22Rv1 (cell line): ENCODE results near the gene S100PBP.

Experiments
- ZFX ChIP-seq: fragments of 450-650 bp; IDR thresholded peaks from 2 replicates; pipeline ENCODE4 v1.6.1; 2017; ENCODE audit warnings: antibody characterized with exemption, borderline replicate concordance
- TF ChIP-seq, protein P1 (sequence below): fragments of 450-650 bp; IDR thresholded peaks from 2 replicates; pipeline ENCODE4 v1.5.1; 2017; ENCODE audit warnings: mild to moderate bottlenecking

DNA sequence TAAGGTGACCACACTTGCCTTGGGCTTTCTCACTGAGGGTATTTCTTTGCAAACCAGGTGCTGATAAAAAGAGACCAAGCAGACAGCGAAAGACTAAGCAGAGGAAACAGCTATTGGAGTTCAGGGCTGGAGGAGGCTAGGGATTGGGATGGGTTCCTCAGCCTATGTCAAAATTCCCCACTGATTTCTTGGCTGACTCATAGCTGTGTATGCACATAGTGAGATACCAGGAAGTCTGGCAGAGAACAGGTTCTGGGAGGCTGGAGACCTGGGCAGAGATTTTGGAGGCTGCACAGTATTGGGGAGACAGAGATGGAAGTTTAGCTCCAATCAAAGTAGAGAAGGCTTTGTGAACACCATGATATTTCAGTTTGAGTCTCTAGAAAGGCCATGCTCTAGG is 25.6 kb upstream of the S100PBP start:
- TF ChIP-seq, protein P1, sequence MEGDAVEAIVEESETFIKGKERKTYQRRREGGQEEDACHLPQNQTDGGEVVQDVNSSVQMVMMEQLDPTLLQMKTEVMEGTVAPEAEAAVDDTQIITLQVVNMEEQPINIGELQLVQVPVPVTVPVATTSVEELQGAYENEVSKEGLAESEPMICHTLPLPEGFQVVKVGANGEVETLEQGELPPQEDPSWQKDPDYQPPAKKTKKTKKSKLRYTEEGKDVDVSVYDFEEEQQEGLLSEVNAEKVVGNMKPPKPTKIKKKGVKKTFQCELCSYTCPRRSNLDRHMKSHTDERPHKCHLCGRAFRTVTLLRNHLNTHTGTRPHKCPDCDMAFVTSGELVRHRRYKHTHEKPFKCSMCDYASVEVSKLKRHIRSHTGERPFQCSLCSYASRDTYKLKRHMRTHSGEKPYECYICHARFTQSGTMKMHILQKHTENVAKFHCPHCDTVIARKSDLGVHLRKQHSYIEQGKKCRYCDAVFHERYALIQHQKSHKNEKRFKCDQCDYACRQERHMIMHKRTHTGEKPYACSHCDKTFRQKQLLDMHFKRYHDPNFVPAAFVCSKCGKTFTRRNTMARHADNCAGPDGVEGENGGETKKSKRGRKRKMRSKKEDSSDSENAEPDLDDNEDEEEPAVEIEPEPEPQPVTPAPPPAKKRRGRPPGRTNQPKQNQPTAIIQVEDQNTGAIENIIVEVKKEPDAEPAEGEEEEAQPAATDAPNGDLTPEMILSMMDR, result no peak
- no peak for TF ChIP-seq ZFX
